Small intestine (tissue), 7 donors: Measurements from ENCODE around the gene GPR15. TPM values are rescaled to one million over a fixed set of nuclear protein-coding genes. Genes with fewer than 3 reads are reported as not detected.

Experiments used
- DNase-seq, 2 donors: peaks; one replicate each; pipeline versions ENCODE4 v3.0.0 to v3.0.0-alpha.2; 2013
- FAIRE-seq: peaks from 2 replicates; lab custom pipeline; 2012; peaks lifted over from hg19 to GRCh38; lab: Jason Lieb, UNC
- H3K27ac ChIP-seq, 3 donors: one replicate each; pipeline ENCODE4 v1.5.1; 2013; ENCODE audit warnings: low read length in 2 of 3, mild to moderate bottlenecking in 2 of 3, control low read depth in 1 of 3, inconsistent platforms in 1 of 3, low read depth in 1 of 3, moderate library complexity in 1 of 3
- H3K27me3 ChIP-seq, 3 donors: one replicate each; pipeline ENCODE4 v1.6.1; 2013; ENCODE audit warnings: low read length in 3 of 3, inconsistent platforms in 1 of 3; ENCODE audit not compliant: control insufficient read depth in 3 of 3, insufficient read depth in 3 of 3
- H3K36me3 ChIP-seq, 3 donors: one replicate each; pipeline ENCODE4 v1.6.1; 2013; ENCODE audit warnings: low read length in 3 of 3, inconsistent platforms in 1 of 3, low read depth in 1 of 3, mild to moderate bottlenecking in 1 of 3, moderate library complexity in 1 of 3; ENCODE audit not compliant: control insufficient read depth in 3 of 3, insufficient read depth in 2 of 3
- H3K4me1 ChIP-seq, 3 donors: one replicate each; pipeline ENCODE4 v1.6.1; 2013; ENCODE audit warnings: low read length in 2 of 3, inconsistent platforms in 1 of 3, low read depth in 1 of 3, mild to moderate bottlenecking in 1 of 3, moderate library complexity in 1 of 3; ENCODE audit not compliant: control insufficient read depth in 3 of 3, insufficient read depth in 2 of 3
- H3K4me3 ChIP-seq, 3 donors: one replicate each; pipeline ENCODE4 v1.5.1; 2013; ENCODE audit warnings: low read length in 3 of 3, control low read depth in 1 of 3, inconsistent platforms in 1 of 3, low read depth in 1 of 3, mild to moderate bottlenecking in 1 of 3, moderate library complexity in 1 of 3
- H3K9me3 ChIP-seq, 2 donors: one replicate each; pipeline ENCODE4 v1.6.1; 2013; ENCODE audit warnings: low read depth in 1 of 2, low read length in 1 of 2; ENCODE audit not compliant: control insufficient read depth in 2 of 2, insufficient read depth in 1 of 2
- WGBS, 3 donors: extraction: QIAGEN DNeasy Blood & Tissue Kit; methylation state at CpG; one replicate each; pipeline ENCODE4 v1.1.7; 2013; 5-methylcytosine and 5-hydroxymethylcytosine counted together
- polyA plus RNA-seq, 4 donors: library from polyadenylated mRNA; stranded (reverse) in 3 of 4; unstranded in 1 of 4; fragments of 200-250 nt in 3 of 4; fragments of 120-200 nt in 1 of 4; gene quantifications; one replicate each; pipeline versions ENCODE4 v1.2.1 to v1.2.3, GENCODE V29; 2013
- donor health status: healthy with polysubstance abuse.
- donor health status: control.
- donor health status: control.
- donor health status: Bipolar disorder and iron deficiency.
- donor health status: healthy.

The GPR15 gene
- polyA plus RNA-seq, 4 donors, result 0.16 to 0.54 (median 0.30) TPM; not detected in 1

GRCh38 chr3:98580401-98581386 is 48.9 kb downstream of the GPR15 start:
- H3K36me3 ChIP-seq, result peaks cover 3 to 17% (median 12%) of the 10 kb centered on the region in 3 donors
- H3K4me1 ChIP-seq, result no peaks in the 10 kb centered on the region
- H3K27ac ChIP-seq, result no peak overlapping the region
- WGBS, 3 donors, result 93 to 96% (median 95%) methylated on average over 8 of the region's 8 CpGs
- no peak overlapping the region for H3K4me3 ChIP-seq
- no peaks in the 10 kb centered on the region for H3K9me3 ChIP-seq
- DNase-seq, result no peak
- no peak for FAIRE-seq
- H3K27me3 ChIP-seq, result no peaks in the 10 kb centered on the region

- peaks cover 3 to 21% (median 16%) of the 10 kb centered on the region in 3 donors for H3K36me3 ChIP-seq
- WGBS, 3 donors, result 74 to 100% (median 87%) methylated on average over 1 of the region's 1 CpG
- no peak overlapping the region for H3K4me3 ChIP-seq
- no peak overlapping the region for H3K27ac ChIP-seq
- H3K27me3 ChIP-seq, result no peaks in the 10 kb centered on the region
- no peaks in the 10 kb centered on the region for H3K4me1 ChIP-seq
- no peak for FAIRE-seq
- DNase-seq, result no peak
- H3K9me3 ChIP-seq, result no peaks in the 10 kb centered on the region
Observed at GRCh38 chr3:98581474-98581873, 49.7 kb downstream of the GPR15 start.

- WGBS, 3 donors, result 88 to 91% (median 89%) methylated on average over 1 of the region's 1 CpG
- H3K27me3 ChIP-seq, result no peaks in the 10 kb centered on the region
- FAIRE-seq, result no peak
- H3K4me1 ChIP-seq, result no peaks in the 10 kb centered on the region
- DNase-seq, result no peak
- peaks cover 3 to 21% (median 16%) of the 10 kb centered on the region in 3 donors for H3K36me3 ChIP-seq
- no peak overlapping the region for H3K4me3 ChIP-seq
- H3K27ac ChIP-seq, result no peak overlapping the region
- H3K9me3 ChIP-seq, result no peaks in the 10 kb centered on the region
Observed at GRCh38 chr3:98582042-98582441, 50.3 kb downstream of the GPR15 start.

- FAIRE-seq, result no peak
- H3K27me3 ChIP-seq, result no peaks in the 10 kb centered on the region
- H3K27ac ChIP-seq, result no peak overlapping the region
- no peak for DNase-seq
- H3K36me3 ChIP-seq, result peaks cover 5 to 16% (median 15%) of the 10 kb centered on the region in 3 donors
- H3K4me3 ChIP-seq, result no peak overlapping the region
- WGBS, 3 donors, result 77 to 92% (median 87%) methylated on average over 4 of the region's 4 CpGs
- no peaks in the 10 kb centered on the region for H3K9me3 ChIP-seq
- H3K4me1 ChIP-seq, result no peaks in the 10 kb centered on the region
Observed at GRCh38 chr3:98583766-98584165, 52.0 kb downstream of the GPR15 start.

Other genes with a start within 250 kb of the GPR15 start
- not detected for gene OR5H2, start 249.5 kb upstream of the GPR15 start, polyA plus RNA-seq
- not detected for gene OR5K4, start 178.1 kb upstream of the GPR15 start, polyA plus RNA-seq
- gene OR5K3, start 141.3 kb upstream of the GPR15 start, polyA plus RNA-seq, result not detected
- not detected for gene OR5K1, start 68.8 kb upstream of the GPR15 start, polyA plus RNA-seq
- gene OR5K2, start 34.3 kb upstream of the GPR15 start, polyA plus RNA-seq, result under 1 TPM in 1 of 4 donors, not detected in 3; 0.10 TPM
- 10 to 100 TPM; 30.8 to 98.9 (median 51.8) TPM for gene CLDND1, start 9.1 kb upstream of the GPR15 start, polyA plus RNA-seq
- 10 to 100 TPM; 13.4 to 28.8 (median 21.2) TPM for gene CPOX, start 61.6 kb downstream of the GPR15 start, polyA plus RNA-seq
- 1 to 10 TPM in 3 of 4 donors, not detected in 1; 2.2 to 7.6 (median 3.2) TPM for gene ST3GAL6, start 231.4 kb downstream of the GPR15 start, polyA plus RNA-seq